Endothelial cell of umbilical vein (primary cell): ENCODE data around the gene DACT2. TPM values are rescaled to one million over a fixed set of nuclear protein-coding genes. Genes with fewer than 3 reads are reported as not detected.

Experiments
- BruUV-seq: library from RNA; stranded (reverse); fragments of 400-500 nt; replicated peaks from 2 replicates; lab custom pipeline; 2021; lab: Mats Ljungman, UMichigan
- CTCF ChIA-PET: fragments of 300-600, 350-600 bp; sonication (Branson Sonifier 250); formaldehyde crosslinking; loops from one replicate; lab custom pipeline; 2021; ENCODE audit warnings: antibody characterized with exemption, inconsistent platforms; lab: Charles Lee
- POLR2A ChIA-PET: fragments of 300-600, 350-600 bp; sonication (Branson Sonifier 250); formaldehyde crosslinking; loops from one replicate; lab custom pipeline; 2021; ENCODE audit warnings: antibody characterized with exemption, inconsistent platforms; lab: Charles Lee
- DNase-seq: peaks from one replicate; pipeline ENCODE4 v3.0.0-alpha.2; 2011; ENCODE audit warnings: low read depth, low spot score
- FAIRE-seq: peaks from 2 replicates; lab custom pipeline; 2011; peaks lifted over from hg19 to GRCh38; lab: Jason Lieb, UNC
- H2AFZ ChIP-seq: 2 replicates; pipeline ENCODE4 v1.6.0; 2012; ENCODE audit warnings: low read depth, low read length, control low read depth, inconsistent platforms
- H3K27ac ChIP-seq: 2 replicates; pipeline ENCODE4 v1.5.1; 2011; ENCODE audit warnings: low read depth, mild to moderate bottlenecking, control low read depth, low read length, moderate library complexity; ENCODE audit not compliant: insufficient read depth
- H3K27me3 ChIP-seq, 2 experiments: 2 replicates each; pipeline versions ENCODE4 v1.6.0 to v1.6.1; 2011; ENCODE audit warnings: low read length in 2 of 2, mixed read lengths in 1 of 2; ENCODE audit not compliant: control insufficient read depth in 2 of 2, insufficient read depth in 2 of 2
- H3K36me3 ChIP-seq, 2 experiments: 2 replicates in 1 of 2; 3 replicates in 1 of 2; pipeline ENCODE4 v1.5.1; 2011; ENCODE audit warnings: low read length in 2 of 2, mild to moderate bottlenecking in 1 of 2, moderate library complexity in 1 of 2; ENCODE audit not compliant: control insufficient read depth in 2 of 2, insufficient read depth in 2 of 2; ENCODE audit errors: extremely low read depth in 1 of 2
- H3K4me1 ChIP-seq: 3 replicates; pipeline ENCODE4 v1.5.1; 2011; ENCODE audit warnings: mild to moderate bottlenecking, low read length; ENCODE audit not compliant: control insufficient read depth, insufficient read depth; ENCODE audit errors: extremely low read depth
- H3K4me2 ChIP-seq: 2 replicates; pipeline ENCODE4 v1.6.1; 2011; ENCODE audit warnings: low read length, control low read depth, mixed read lengths; ENCODE audit not compliant: insufficient read depth
- H3K4me3 ChIP-seq, 3 experiments: fragments of 200-600 bp in 1 of 3; sonication (generic), shearing (Covaris generic) in 1 of 3; replicated peaks in 1 of 3; 2 replicates each; pipeline ENCODE4 v1.5.1; 2011 to 2016; ENCODE audit warnings: control low read depth in 3 of 3, low read length in 3 of 3, mild to moderate bottlenecking in 2 of 3, inconsistent platforms in 1 of 3, low read depth in 1 of 3, moderate library complexity in 1 of 3; ENCODE audit not compliant: insufficient read depth in 1 of 3
- H3K79me2 ChIP-seq: 2 replicates; pipeline ENCODE4 v1.6.0; 2012; ENCODE audit warnings: low read length, inconsistent platforms; ENCODE audit not compliant: control insufficient read depth, insufficient read depth
- H3K9ac ChIP-seq: replicated peaks from 2 replicates; pipeline ENCODE3; 2011; ENCODE audit warnings: low read length, control low read depth; ENCODE audit not compliant: insufficient read depth; ENCODE audit errors: extremely low read depth
- H3K9me1 ChIP-seq: replicated peaks from 3 replicates; pipeline ENCODE4 v1.6.0; 2011; ENCODE audit warnings: mild to moderate bottlenecking, low read length; ENCODE audit not compliant: control insufficient read depth, insufficient read depth; ENCODE audit errors: extremely low read depth
- H3K9me3 ChIP-seq: replicated peaks from 2 replicates; pipeline ENCODE4 v1.5.1; 2012; ENCODE audit warnings: low read length, inconsistent platforms; ENCODE audit not compliant: control insufficient read depth, insufficient read depth
- H4K20me1 ChIP-seq: replicated peaks from 2 replicates; pipeline ENCODE3; 2011; ENCODE audit warnings: mild to moderate bottlenecking, low read length; ENCODE audit not compliant: control insufficient read depth, insufficient read depth; ENCODE audit errors: extremely low read depth
- CTCF ChIP-seq, 2 donors: IDR thresholded peaks; 1 replicate in 1 of 2; 2 replicates in 1 of 2; pipeline ENCODE4 v1.5.1; 2011; ENCODE audit warnings: low read length in 2 of 2, mild to moderate bottlenecking in 2 of 2, moderate library complexity in 2 of 2, control low read depth in 1 of 2, inconsistent platforms in 1 of 2, low read depth in 1 of 2; ENCODE audit not compliant: insufficient read depth in 1 of 2; ENCODE audit errors: extremely low read depth in 1 of 2
- EZH2 ChIP-seq: IDR thresholded peaks from 2 replicates; pipeline ENCODE4 v1.6.1; 2012; ENCODE audit warnings: borderline replicate concordance, low read depth, mild to moderate bottlenecking, moderate library complexity, low read length, inconsistent platforms; ENCODE audit not compliant: severe bottlenecking
- FOS ChIP-seq: IDR thresholded peaks from 2 replicates; pipeline ENCODE4 v1.6.1; 2011; ENCODE audit warnings: mild to moderate bottlenecking, low read length, moderate library complexity, borderline replicate concordance; ENCODE audit not compliant: insufficient read depth
- GATA2 ChIP-seq: IDR thresholded peaks from 2 replicates; pipeline ENCODE4 v1.7.0; 2011; ENCODE audit warnings: low read depth, mild to moderate bottlenecking, moderate library complexity, mixed read lengths, low read length; ENCODE audit not compliant: insufficient read length, insufficient read depth
- JUN ChIP-seq: IDR thresholded peaks from 2 replicates; pipeline ENCODE4 v1.6.1; 2011; ENCODE audit warnings: borderline replicate concordance, low read depth; ENCODE audit not compliant: insufficient read length, insufficient read depth
- MAX ChIP-seq: IDR thresholded peaks from 2 replicates; pipeline ENCODE4 v1.6.1; 2011; ENCODE audit not compliant: insufficient read depth, insufficient read length
- MYC ChIP-seq: IDR thresholded peaks from one replicate; pipeline ENCODE4 v1.6.1; 2011; ENCODE audit warnings: mild to moderate bottlenecking, low read depth, low read length
- POLR2A ChIP-seq: IDR thresholded peaks from 2 replicates; pipeline ENCODE4 v1.6.1; 2012; ENCODE audit warnings: low read depth, mild to moderate bottlenecking, control low read depth, low read length
- POLR2AphosphoS5 ChIP-seq: IDR thresholded peaks from 2 replicates; pipeline ENCODE4 v1.6.1; 2012; ENCODE audit warnings: low read depth, mild to moderate bottlenecking, control low read depth, low read length, moderate library complexity; ENCODE audit not compliant: insufficient read depth
- dilution Hi-C: fragments of 300-500 bp; cut with MboI; formaldehyde crosslinking; loops from one replicate; pipeline ENCODE4 v1.15.0; 2019; ENCODE audit warnings: low sequenced_read_pairs; ENCODE audit not compliant: extremely low pct_ligation_motif_present
- intact Hi-C: fragments of 100-400 bp; cut with micrococcal nuclease; formaldehyde crosslinking; loops from one replicate; pipeline ENCODE4 v1.10.0; 2022
- polyA plus RNA-seq, 4 experiments: library from polyadenylated mRNA; depleted of rRNA in 3 of 4; stranded (reverse) in 3 of 4; unstranded in 1 of 4; fragments of >200 nt; gene quantifications; 2 replicates each; pipeline versions ENCODE4 v1.2.1 to v1.2.3, GENCODE V29; 2011 to 2012; ENCODE audit warnings: missing spikeins in 1 of 4
- total RNA-seq: library from RNA; stranded (reverse); gene quantifications from 2 replicates; pipeline ENCODE4 v1.2.3, GENCODE V29; 2021

Gene DACT2
- total and polyA plus RNA-seq, 2 donors (not counting 3 experiments of a cell fraction or from before 2014, with no cell fraction given), result not detected

GRCh38 chr6:168315596-168315995 lies 4.0 kb downstream of the DACT2 start:
- Histone ChIP-seq H3K36me3 (no peaks in the 10 kb centered on the region), H3K27ac (no peak overlapping the region), H2AFZ (no peak overlapping the region), H3K9me3 (no peaks in the 10 kb centered on the region), H3K27me3 (peaks cover 15 to 33% of the 10 kb centered on the region in 2 experiments), H3K4me2 (no peak overlapping the region), H4K20me1 (no peaks in the 10 kb centered on the region), H3K4me1 (no peaks in the 10 kb centered on the region), H3K9ac (no peak overlapping the region), H3K4me3 (no peak overlapping the region), H3K79me2 (no peaks in the 10 kb centered on the region), H3K9me1 (no peaks in the 10 kb centered on the region)
- no TSS peak for BruUV-seq
- DNase-seq (no peak), FAIRE-seq (no peak)
- TF ChIP-seq GATA2, result no peak
- dilution Hi-C loops (no loop called here), intact Hi-C loops (no loop called here)
- ChIA-PET POLR2A (no interaction called here), CTCF (no interaction called here)

GRCh38 chr6:168314948-168315347 lies 4.6 kb downstream of the DACT2 start:
- no TSS peak for BruUV-seq
- dilution Hi-C loops, result no loop called here
- intact Hi-C loops, result no loop called here
- TF ChIP-seq EZH2 (no peak), MAX (no peak), FOS (no peak), JUN (no peak), POLR2A (no peak), CTCF (IDR thresholded peaks at IDR 0.05; ENCODE audit: extremely low read depth in 1 of 2, insufficient read depth in 1 of 2, low read depth in 1 of 2, low read length in 2 of 2) (no peak), MYC (no peak), POLR2AphosphoS5 (no peak), GATA2 (no peak)
- H3K4me3 ChIP-seq, result no peak overlapping the region
- H3K79me2 ChIP-seq, result no peaks in the 10 kb centered on the region
- ChIA-PET CTCF (no interaction called here), POLR2A (no interaction called here)
- no peaks in the 10 kb centered on the region for H3K9me3 ChIP-seq
- DNase-seq (no peak), FAIRE-seq (no peak)
- no peaks in the 10 kb centered on the region for H3K9me1 ChIP-seq
- no peak overlapping the region for H3K9ac ChIP-seq
- no peaks in the 10 kb centered on the region for H3K36me3 ChIP-seq
- H3K4me1 ChIP-seq, result no peaks in the 10 kb centered on the region
- H2AFZ ChIP-seq, result no peak overlapping the region
- H4K20me1 ChIP-seq, result no peaks in the 10 kb centered on the region
- H3K27ac ChIP-seq, result no peak overlapping the region
- no peak overlapping the region for H3K4me2 ChIP-seq
- peaks cover 15 to 29% of the 10 kb centered on the region in 2 experiments for H3K27me3 ChIP-seq
